Fibroblast of the aortic adventitia (primary cell): ENCODE data around the gene CCDC12. TPM values are rescaled to one million over a fixed set of nuclear protein-coding genes. Genes with fewer than 3 reads are reported as not detected.

ENCODE experiments used
- DNase-seq: peaks from one replicate; pipeline ENCODE4 v3.0.0-alpha.2; 2010; ENCODE audit warnings: low read depth
- H3K4me3 ChIP-seq: 2 replicates; pipeline ENCODE4 v1.5.1; 2011; ENCODE audit warnings: low read depth, mild to moderate bottlenecking, control low read depth, low read length, moderate library complexity
- total RNA-seq: library from RNA; depleted of rRNA; stranded (reverse); fragments of >200 nt; gene quantifications from 2 replicates; pipeline ENCODE4 v1.2.3, GENCODE V29; 2012; ENCODE audit warnings: low replicate concordance
- TF ChIP-seq, protein P1 (sequence below): IDR thresholded peaks from 2 replicates; pipeline ENCODE4 v1.5.1; 2011; ENCODE audit warnings: mild to moderate bottlenecking, low read length, control low read depth, inconsistent platforms; ENCODE audit not compliant: insufficient read depth

The CCDC12 gene
- total RNA-seq, 1 donor: 21.6 TPM

DNA sequence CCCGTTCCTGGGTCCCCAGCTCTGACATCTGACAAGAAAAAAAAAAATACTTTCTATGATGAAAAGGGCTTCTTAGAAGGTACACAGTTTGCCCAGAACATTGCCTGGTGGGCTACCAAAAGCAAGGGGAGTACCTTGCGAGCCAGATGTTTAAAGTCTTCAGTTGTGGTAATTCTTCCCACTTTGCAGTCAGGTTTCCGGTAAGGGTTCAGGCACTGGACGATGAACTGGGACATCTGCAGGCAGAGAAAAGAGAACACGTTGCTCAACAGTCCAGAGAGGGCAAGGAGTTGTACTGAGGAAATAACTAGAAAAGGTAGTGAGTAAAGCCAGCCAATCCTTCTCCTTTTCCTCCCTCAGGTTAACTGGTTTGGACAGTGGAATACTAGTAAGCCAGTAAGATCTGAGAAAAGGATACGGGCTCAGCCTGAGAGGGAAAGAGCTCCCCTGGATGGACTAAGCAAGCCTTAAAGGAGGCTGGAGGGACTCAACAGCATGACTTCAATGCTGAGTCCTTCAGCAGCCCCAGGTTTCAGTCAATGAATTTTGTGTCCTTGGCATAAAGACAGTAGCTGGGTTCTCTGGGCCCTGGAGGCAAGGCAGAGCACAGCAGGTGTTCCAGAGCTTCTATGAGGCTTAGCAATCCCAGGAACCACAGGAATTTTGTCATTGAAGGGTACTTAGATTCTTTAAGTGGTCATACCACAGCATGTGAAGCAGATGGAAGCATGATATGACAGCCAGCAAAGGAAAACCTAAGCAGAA lies 41.1 kb upstream of the CCDC12 start:
- DNase-seq: no peak
- H3K4me3 ChIP-seq: no peak overlapping the region
- TF ChIP-seq, protein P1, sequence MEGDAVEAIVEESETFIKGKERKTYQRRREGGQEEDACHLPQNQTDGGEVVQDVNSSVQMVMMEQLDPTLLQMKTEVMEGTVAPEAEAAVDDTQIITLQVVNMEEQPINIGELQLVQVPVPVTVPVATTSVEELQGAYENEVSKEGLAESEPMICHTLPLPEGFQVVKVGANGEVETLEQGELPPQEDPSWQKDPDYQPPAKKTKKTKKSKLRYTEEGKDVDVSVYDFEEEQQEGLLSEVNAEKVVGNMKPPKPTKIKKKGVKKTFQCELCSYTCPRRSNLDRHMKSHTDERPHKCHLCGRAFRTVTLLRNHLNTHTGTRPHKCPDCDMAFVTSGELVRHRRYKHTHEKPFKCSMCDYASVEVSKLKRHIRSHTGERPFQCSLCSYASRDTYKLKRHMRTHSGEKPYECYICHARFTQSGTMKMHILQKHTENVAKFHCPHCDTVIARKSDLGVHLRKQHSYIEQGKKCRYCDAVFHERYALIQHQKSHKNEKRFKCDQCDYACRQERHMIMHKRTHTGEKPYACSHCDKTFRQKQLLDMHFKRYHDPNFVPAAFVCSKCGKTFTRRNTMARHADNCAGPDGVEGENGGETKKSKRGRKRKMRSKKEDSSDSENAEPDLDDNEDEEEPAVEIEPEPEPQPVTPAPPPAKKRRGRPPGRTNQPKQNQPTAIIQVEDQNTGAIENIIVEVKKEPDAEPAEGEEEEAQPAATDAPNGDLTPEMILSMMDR: no peak

DNA sequence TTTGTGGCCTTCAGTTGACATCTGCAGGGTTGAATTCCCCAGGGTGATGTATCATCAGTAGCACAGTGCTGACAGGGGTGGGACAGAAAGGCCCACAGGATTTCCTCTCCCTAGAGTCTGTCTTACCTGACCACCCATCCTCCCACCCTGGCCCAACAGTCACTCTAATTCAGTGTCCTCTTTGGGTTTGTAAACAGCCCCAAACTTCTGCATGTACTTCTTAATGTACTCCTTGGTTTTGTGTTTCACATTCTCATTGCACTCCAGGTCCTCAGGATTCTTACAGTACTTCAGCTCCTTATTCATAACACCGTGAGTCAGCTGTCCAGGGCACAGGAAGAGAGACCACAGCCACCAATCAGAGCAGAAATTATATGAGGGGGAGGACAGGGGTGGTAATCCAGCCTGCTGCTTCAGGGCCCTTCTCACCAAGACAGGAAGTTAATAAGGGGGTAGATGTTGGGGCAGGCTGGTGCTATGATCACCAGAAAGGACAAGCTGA lies 40.4 kb upstream of the CCDC12 start:
- DNase-seq: peak; percentile 51
- TF ChIP-seq, protein P1: no peak
- no peak overlapping the region for H3K4me3 ChIP-seq

DNA sequence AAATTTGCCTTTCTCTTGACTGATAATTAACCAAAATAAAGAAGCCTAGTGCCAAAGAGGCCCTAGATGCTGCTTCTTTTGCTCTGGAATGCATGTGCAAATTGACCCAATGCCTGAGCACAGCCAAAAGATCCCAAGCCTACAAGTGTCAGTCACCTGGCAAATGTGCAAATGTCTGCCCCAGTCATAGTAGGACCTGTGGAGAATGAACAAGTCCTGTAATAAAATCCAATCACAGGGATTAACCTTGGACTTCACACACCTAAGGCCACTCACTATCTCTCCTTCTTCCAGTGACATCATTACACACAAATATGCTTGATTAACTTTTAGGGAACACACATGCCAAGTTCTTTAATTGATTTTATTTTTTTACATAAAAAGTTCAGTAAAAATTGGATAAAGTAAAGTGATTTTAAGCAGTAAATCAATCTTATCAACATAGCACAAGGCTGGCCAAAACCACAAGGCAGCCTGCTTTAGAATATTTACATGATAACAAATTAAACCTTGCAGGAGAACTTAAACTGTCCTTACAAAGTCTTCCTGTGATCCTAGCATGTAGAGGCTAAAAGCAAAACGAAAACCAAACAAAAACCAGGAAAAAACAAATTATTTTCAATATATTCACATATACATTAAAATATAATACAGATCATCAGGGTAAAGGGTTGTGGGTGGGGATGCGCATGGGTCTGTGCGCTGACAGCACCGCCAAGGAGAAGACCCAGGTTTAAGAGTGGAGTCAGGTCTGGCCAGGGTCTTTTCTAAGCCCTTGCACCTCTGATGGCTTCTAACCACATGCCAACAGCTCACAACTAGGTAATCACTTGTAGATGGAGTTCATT lies 39.8 kb upstream of the CCDC12 start:
- TF ChIP-seq, protein P1: no peak

DNA sequence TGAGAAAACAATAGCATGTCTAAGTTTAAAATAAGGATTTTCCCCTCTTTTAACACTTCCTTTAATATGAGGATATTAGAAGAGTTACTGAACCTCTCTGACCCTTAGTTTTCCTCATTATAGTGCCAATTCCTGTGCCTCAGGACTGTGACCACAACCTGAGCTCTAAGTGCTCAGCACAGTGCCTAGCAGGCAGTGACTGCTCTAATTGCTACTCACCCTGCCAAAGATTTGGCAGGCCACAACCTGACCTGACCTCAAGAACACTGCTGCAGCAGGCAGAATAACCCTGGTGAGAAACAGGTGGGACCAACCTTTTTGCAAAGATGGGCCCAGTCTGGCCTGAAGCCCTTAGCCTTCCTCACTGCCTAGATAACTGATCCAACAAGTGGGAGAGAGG lies 38.6 kb upstream of the CCDC12 start:
- no peak for DNase-seq
- TF ChIP-seq, protein P1: no peak

More for the DNA sequence above, 39.8 kb upstream of the CCDC12 start:
- DNase-seq: peak; percentile 28
- H3K4me3 ChIP-seq: no peak overlapping the region

DNA sequence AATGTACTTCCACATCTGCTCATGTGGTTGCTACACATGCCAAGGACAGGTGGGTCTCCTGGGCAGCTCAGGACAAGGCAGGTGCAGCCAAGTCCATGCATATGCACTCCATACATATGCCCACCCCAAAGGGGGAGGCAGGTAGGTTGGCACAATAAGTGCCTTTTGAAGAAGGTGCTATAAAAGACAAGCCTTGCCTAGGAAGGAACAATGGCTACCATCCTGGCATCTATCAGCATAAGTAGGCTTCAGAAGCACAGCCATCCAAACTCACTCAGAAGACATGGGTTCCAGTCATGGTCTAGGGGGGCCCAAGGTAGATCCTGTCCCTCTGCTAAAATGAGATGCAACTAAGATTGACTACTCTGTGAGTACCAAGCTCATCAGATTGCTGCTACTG lies 37.5 kb upstream of the CCDC12 start:
- DNase-seq: no peak
- no peak overlapping the region for H3K4me3 ChIP-seq

More for the DNA sequence above, 38.6 kb upstream of the CCDC12 start:
- H3K4me3 ChIP-seq: no peak overlapping the region

DNA sequence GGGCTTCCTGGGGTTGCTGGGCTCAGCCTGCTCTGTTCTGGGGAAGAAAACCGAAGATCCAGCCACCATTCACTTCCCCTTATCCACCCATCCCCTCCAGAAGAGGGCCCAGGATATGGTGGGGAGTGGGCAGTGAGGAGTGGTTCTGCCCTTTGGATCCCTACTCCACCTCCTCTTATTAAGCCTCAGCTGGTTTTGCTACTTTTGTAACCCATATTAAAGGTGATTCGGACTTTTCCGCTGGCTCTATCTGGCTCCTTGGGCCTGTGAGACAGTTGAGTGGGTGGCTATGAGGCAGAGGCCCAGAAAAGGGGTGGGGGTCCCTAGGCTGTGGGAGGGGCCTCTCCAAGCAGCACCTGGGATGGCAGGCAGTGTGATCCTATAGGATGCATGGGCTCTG lies 36.7 kb upstream of the CCDC12 start:
- no peak overlapping the region for H3K4me3 ChIP-seq
- TF ChIP-seq, protein P1: no peak
- no peak for DNase-seq

More for the DNA sequence above, 37.5 kb upstream of the CCDC12 start:
- TF ChIP-seq, protein P1: no peak
